Stimulated activated CD8-positive, alpha-beta memory T cell treated with anti-CD3 and anti-CD28 coated beads, Interleukin-2, amount 100 ng/mL, for 1 hour (primary cell): ENCODE measurements around the gene PSORS1C1.
"Not testable (repeated sequence)": the region's sequence is repeated elsewhere in the genome, so short reads cannot be mapped to it uniquely, and the experiment has no call there.

Source experiments
- DNase-seq, 2 donors: peaks; one replicate each; pipeline ENCODE4 v3.0.0-alpha.2; 2020; ENCODE audit warnings: low read depth in 2 of 2

Gene PSORS1C1

GRCh38 chr6:31178143-31179041, 63.8 kb downstream of the PSORS1C1 start:
- DNase-seq = no peak

GRCh38 chr6:31179042-31179386, 64.4 kb downstream of the PSORS1C1 start:
- DNase-seq = no peak

- DNase-seq = no peak
These were observed 65.3 kb downstream of the PSORS1C1 start for GRCh38 chr6:31179896-31180295.

GRCh38 chr6:31180500-31180899, 65.9 kb downstream of the PSORS1C1 start:
- DNase-seq = no peak

GRCh38 chr6:31183287-31183686, 68.7 kb downstream of the PSORS1C1 start:
- DNase-seq = not testable (repeated sequence)

GRCh38 chr6:31183859-31184258, 69.3 kb downstream of the PSORS1C1 start:
- not testable (repeated sequence) for DNase-seq

GRCh38 chr6:31185695-31186051, 71.1 kb downstream of the PSORS1C1 start:
- not testable (repeated sequence) for DNase-seq

- no peak for DNase-seq
These were observed 71.6 kb downstream of the PSORS1C1 start for GRCh38 chr6:31186052-31186734.

GRCh38 chr6:31187780-31188194, 73.2 kb downstream of the PSORS1C1 start:
- no peak for DNase-seq

GRCh38 chr6:31189223-31189622, 74.6 kb downstream of the PSORS1C1 start:
- not testable (repeated sequence) for DNase-seq
